Hepatocyte (in vitro differentiated cells): ENCODE data around the gene CX3CR1.

Source experiments
- CTCF ChIP-seq: fragments of 200-600 bp; sonication (generic); IDR thresholded peaks from 2 replicates; pipeline ENCODE4 v1.5.1; 2016; ENCODE audit warnings: antibody characterized with exemption, mild to moderate bottlenecking; ENCODE audit not compliant: poor library complexity
- EZH2phosphoT487 ChIP-seq: fragments of 200-600 bp; sonication (generic); IDR thresholded peaks from one replicate; pipeline ENCODE4 v1.6.1; 2018; ENCODE audit warnings: antibody characterized with exemption, mild to moderate bottlenecking, low read depth, moderate library complexity; ENCODE audit not compliant: unreplicated experiment, severe bottlenecking

- TF ChIP-seq CTCF (no peak), EZH2phosphoT487 (no peak)
Observed at GRCh38 chr3:39272191-39272590, 7.6 kb downstream of the CX3CR1 start.
